H1 (cell line): ENCODE measurements around the gene LBHD1.

ENCODE experiments used
- CEBPB ChIP-seq: IDR thresholded peaks from 2 replicates; pipeline ENCODE4 v1.6.1; 2012; ENCODE audit warnings: low read depth, low read length
- EP300 ChIP-seq, 2 experiments: IDR thresholded peaks; 1 replicate in 1 of 2; 2 replicates in 1 of 2; pipeline ENCODE4 v1.6.1; 2011 to 2012; ENCODE audit warnings: low read depth in 2 of 2, low read length in 2 of 2, mild to moderate bottlenecking in 2 of 2, borderline replicate concordance in 1 of 2, inconsistent platforms in 1 of 2, moderate library complexity in 1 of 2
- KDM1A ChIP-seq: fragments of 200-600, 300-600 bp; sonication (generic); IDR thresholded peaks from 2 replicates; pipeline ENCODE4 v1.7.1; 2016; ENCODE audit warnings: mild to moderate bottlenecking, low read length, borderline replicate concordance
- MAFK ChIP-seq: IDR thresholded peaks from 2 replicates; pipeline ENCODE4 v1.6.1; 2012; ENCODE audit warnings: low read depth, mild to moderate bottlenecking, improper control_type of control experiment, low read length
- POLR2A ChIP-seq, 2 experiments: IDR thresholded peaks; 1 replicate in 1 of 2; 2 replicates in 1 of 2; pipeline ENCODE4 v1.6.1; 2011; ENCODE audit warnings: low read depth in 2 of 2, low read length in 2 of 2, mild to moderate bottlenecking in 2 of 2; ENCODE audit errors: control extremely low read depth in 1 of 2
- POLR2AphosphoS5 ChIP-seq: IDR thresholded peaks from 2 replicates; pipeline ENCODE4 v1.6.1; 2011; ENCODE audit warnings: low read depth, low read length
- RAD21 ChIP-seq, 2 experiments: IDR thresholded peaks in 1 of 2; conservative IDR thresholded peaks in 1 of 2; 2 replicates each; pipeline ENCODE4 v1.6.1; 2011; ENCODE audit warnings: low read depth in 2 of 2, low read length in 2 of 2, improper control_type of control experiment in 1 of 2, inconsistent platforms in 1 of 2, mild to moderate bottlenecking in 1 of 2, moderate library complexity in 1 of 2
- RFX5 ChIP-seq: IDR thresholded peaks from 2 replicates; pipeline ENCODE4 v1.6.1; 2011; ENCODE audit warnings: low read depth, low read length, improper control_type of control experiment, borderline replicate concordance
- SIN3A ChIP-seq, 2 experiments: IDR thresholded peaks in 1 of 2; conservative IDR thresholded peaks in 1 of 2; 2 replicates each; pipeline ENCODE4 v1.6.1; 2011 to 2012; ENCODE audit warnings: low read length in 2 of 2, improper control_type of control experiment in 1 of 2, low read depth in 1 of 2, mild to moderate bottlenecking in 1 of 2
- TAF1 ChIP-seq: IDR thresholded peaks from 2 replicates; pipeline ENCODE4 v1.6.1; 2011; ENCODE audit warnings: mild to moderate bottlenecking, low read depth, low read length
- TF ChIP-seq, protein P1 (sequence below), 3 experiments: IDR thresholded peaks; 1 replicate in 2 of 3; 2 replicates in 1 of 3; pipeline versions ENCODE4 v1.5.1 to v1.6.1; 2011; ENCODE audit warnings: low read length in 3 of 3, mild to moderate bottlenecking in 3 of 3, inconsistent platforms in 2 of 3, low read depth in 1 of 3, moderate library complexity in 1 of 3; ENCODE audit not compliant: insufficient read depth in 1 of 3; ENCODE audit errors: control extremely low read depth in 1 of 3

DNA sequence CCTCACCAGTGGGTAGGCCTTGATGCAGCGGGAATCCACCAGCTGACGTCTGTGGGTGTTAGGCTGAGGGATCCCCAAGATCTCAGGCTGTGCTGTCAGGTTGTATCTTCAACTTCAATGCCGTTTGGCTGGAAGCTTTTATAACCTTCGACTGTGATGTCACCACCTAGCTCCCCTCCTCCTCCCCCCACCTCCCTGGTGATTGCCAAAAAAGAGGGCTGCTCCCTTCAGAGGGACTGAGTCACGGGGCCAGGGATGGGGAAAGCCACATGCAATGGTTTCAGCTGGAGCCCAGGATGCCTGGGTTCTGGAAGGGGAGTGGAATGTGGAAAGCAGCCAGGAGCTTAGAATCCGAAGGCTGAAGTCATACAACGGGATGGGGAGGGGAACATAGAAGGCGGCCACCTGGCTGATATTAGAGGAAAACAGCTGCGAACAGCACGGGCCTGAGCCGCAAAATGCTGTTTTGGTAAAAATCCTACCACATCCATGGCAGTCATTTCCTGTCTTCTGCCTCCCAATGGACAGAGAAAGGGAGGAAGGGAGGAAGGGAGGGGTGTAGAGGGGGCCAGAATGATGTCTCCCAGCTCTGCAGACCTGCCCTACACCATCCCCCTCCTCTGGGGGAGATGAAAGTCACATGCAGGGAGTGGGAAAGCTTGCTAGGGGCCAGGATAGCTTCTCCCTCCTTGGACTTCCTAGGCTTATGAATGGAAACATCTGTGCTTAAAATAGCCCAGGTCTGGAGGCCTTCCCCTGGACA, 17.5 kb upstream of the LBHD1 start, which contains the start of gene LRRN4CL:
- TF ChIP-seq RFX5 (no peak), SIN3A (conservative IDR thresholded peaks at IDR 0.05 in 1 of 2, IDR thresholded peaks at IDR 0.05 in 1 of 2; ENCODE audit: low read depth in 1 of 2, low read length in 2 of 2) (no peak), KDM1A (no peak), TAF1 (no peak), POLR2AphosphoS5 (no peak), MAFK (no peak), CEBPB (no peak), EP300 (IDR thresholded peaks at IDR 0.05; ENCODE audit: borderline replicate concordance in 1 of 2, low read depth in 2 of 2, low read length in 2 of 2) (no peak), POLR2A (IDR thresholded peaks at IDR 0.05; ENCODE audit: control extremely low read depth in 1 of 2, low read depth in 2 of 2, low read length in 2 of 2) (no peak), RAD21 (IDR thresholded peaks at IDR 0.05 in 1 of 2, conservative IDR thresholded peaks at IDR 0.05 in 1 of 2; ENCODE audit: low read depth in 2 of 2, low read length in 2 of 2) (no peak)
- TF ChIP-seq, protein P1, sequence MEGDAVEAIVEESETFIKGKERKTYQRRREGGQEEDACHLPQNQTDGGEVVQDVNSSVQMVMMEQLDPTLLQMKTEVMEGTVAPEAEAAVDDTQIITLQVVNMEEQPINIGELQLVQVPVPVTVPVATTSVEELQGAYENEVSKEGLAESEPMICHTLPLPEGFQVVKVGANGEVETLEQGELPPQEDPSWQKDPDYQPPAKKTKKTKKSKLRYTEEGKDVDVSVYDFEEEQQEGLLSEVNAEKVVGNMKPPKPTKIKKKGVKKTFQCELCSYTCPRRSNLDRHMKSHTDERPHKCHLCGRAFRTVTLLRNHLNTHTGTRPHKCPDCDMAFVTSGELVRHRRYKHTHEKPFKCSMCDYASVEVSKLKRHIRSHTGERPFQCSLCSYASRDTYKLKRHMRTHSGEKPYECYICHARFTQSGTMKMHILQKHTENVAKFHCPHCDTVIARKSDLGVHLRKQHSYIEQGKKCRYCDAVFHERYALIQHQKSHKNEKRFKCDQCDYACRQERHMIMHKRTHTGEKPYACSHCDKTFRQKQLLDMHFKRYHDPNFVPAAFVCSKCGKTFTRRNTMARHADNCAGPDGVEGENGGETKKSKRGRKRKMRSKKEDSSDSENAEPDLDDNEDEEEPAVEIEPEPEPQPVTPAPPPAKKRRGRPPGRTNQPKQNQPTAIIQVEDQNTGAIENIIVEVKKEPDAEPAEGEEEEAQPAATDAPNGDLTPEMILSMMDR (IDR thresholded peaks at IDR 0.05; ENCODE audit: control extremely low read depth in 1 of 3, insufficient read depth in 1 of 3, low read depth in 1 of 3, low read length in 3 of 3): no peak
